HepG2 (cell line): ENCODE results near the gene IL18RAP. TPM values are rescaled to one million over a fixed set of nuclear protein-coding genes. Genes with fewer than 3 reads are reported as not detected.

Experiments used
- ATAC-seq: fragments of 200-7000 bp; cut with Tn5 transposase; 3 replicates; pipeline ENCODE4 v1.9.1; 2020; ENCODE audit warnings: mild to moderate bottlenecking, moderate library complexity
- BruUV-seq: library from RNA; stranded (reverse); fragments of 400-500 nt; replicated peaks from 2 replicates; lab custom pipeline; 2021; lab: Mats Ljungman, UMichigan
- CTCF ChIA-PET: fragments of 300-600 bp; formaldehyde crosslinking; extraction: SDS; loops from one replicate; lab custom pipeline; 2021; ENCODE audit warnings: low total read pairs, inconsistent platforms, low intra/inter-chr PET ratio; lab: Yijun Ruan, JAX
- POLR2A ChIA-PET: fragments of 350-600 bp; sonication (Branson Sonifier 250); formaldehyde crosslinking; loops from one replicate; lab custom pipeline; 2020; ENCODE audit warnings: antibody characterized with exemption, inconsistent platforms; lab: Yijun Ruan, JAX
- DNase-seq: peaks from one replicate; pipeline ENCODE4 v3.0.0-alpha.2; 2015; ENCODE audit warnings: low spot score
- FAIRE-seq: peaks from 3 replicates; lab custom pipeline; 2011; peaks lifted over from hg19 to GRCh38; lab: Jason Lieb, UNC
- H2AFZ ChIP-seq: one replicate; pipeline ENCODE4 v1.6.1; 2011; ENCODE audit warnings: low read length, inconsistent platforms
- H3K27ac ChIP-seq: fragments of 300-600 bp; 3 replicates; pipeline ENCODE4 v1.8.0; 2011; ENCODE audit warnings: mixed run types, mild to moderate bottlenecking, mixed read lengths, low read length, inconsistent platforms; ENCODE audit not compliant: insufficient read depth; ENCODE audit errors: extremely low read length
- H3K27me3 ChIP-seq, 2 experiments: fragments of 200-600 bp in 1 of 2; 2 replicates in 1 of 2; 3 replicates in 1 of 2; pipeline versions ENCODE4 v1.6.0 to v1.8.0; 2011; ENCODE audit warnings: low read length in 2 of 2, mild to moderate bottlenecking in 2 of 2, moderate library complexity in 2 of 2, inconsistent platforms in 1 of 2; ENCODE audit not compliant: insufficient read depth in 2 of 2, control insufficient read depth in 1 of 2
- H3K36me3 ChIP-seq, 2 experiments: fragments of 200-600 bp in 1 of 2; replicated peaks in 1 of 2; 2 replicates in 1 of 2; 3 replicates in 1 of 2; pipeline versions ENCODE4 v1.5.1 to v1.8.0; 2011; ENCODE audit warnings: low read length in 2 of 2, inconsistent platforms in 1 of 2; ENCODE audit not compliant: insufficient read depth in 2 of 2, control insufficient read depth in 1 of 2
- H3K4me1 ChIP-seq: 2 replicates; pipeline ENCODE4 v1.5.1; 2012; ENCODE audit warnings: low read length, inconsistent platforms; ENCODE audit not compliant: insufficient read depth
- H3K4me2 ChIP-seq: 2 replicates; pipeline ENCODE4 v1.6.0; 2011; ENCODE audit warnings: low read depth, low read length, inconsistent platforms
- H3K4me3 ChIP-seq, 3 experiments: fragments of 200-600 bp in 1 of 3; sonication (generic), shearing (Covaris generic) in 1 of 3; replicated peaks in 1 of 3; 2 replicates each; pipeline ENCODE4 v1.5.1; 2011 to 2016; ENCODE audit warnings: low read length in 3 of 3, inconsistent platforms in 2 of 3, low read depth in 2 of 3, mild to moderate bottlenecking in 2 of 3, control low read depth in 1 of 3, mixed read lengths in 1 of 3; ENCODE audit not compliant: insufficient read depth in 1 of 3
- H3K79me2 ChIP-seq: one replicate; pipeline ENCODE4 v1.6.1; 2011; ENCODE audit warnings: low read length, inconsistent platforms; ENCODE audit not compliant: insufficient read depth
- H3K9ac ChIP-seq: 2 replicates; pipeline ENCODE4 v1.6.0; 2011; ENCODE audit warnings: mild to moderate bottlenecking, low read depth, low read length, inconsistent platforms; ENCODE audit not compliant: insufficient read depth
- H3K9me3 ChIP-seq: 2 replicates; pipeline ENCODE4 v1.5.1; 2012; ENCODE audit warnings: mild to moderate bottlenecking, low read length
- H4K20me1 ChIP-seq: 2 replicates; pipeline ENCODE4 v1.6.0; 2011; ENCODE audit warnings: inconsistent platforms, mild to moderate bottlenecking, low read length, moderate library complexity; ENCODE audit not compliant: insufficient read depth
- ATF7-NPFF ChIP-seq: sonication (generic); formaldehyde crosslinking; IDR thresholded peaks from 2 replicates; pipeline ENCODE4 v1.8.1; 2023; ENCODE audit warnings: mild to moderate bottlenecking, low read depth, missing genetic modification reagents, moderate library complexity
- GABPA ChIP-seq, 2 experiments: IDR thresholded peaks; 2 replicates each; pipeline ENCODE4 v1.6.1; 2011 to 2016; ENCODE audit warnings: low read depth in 2 of 2, low read length in 1 of 2, missing biosample characterization in 1 of 2, missing genetic modification characterization in 1 of 2
- HDAC6 ChIP-seq: fragments of 200-600 bp; sonication (generic); IDR thresholded peaks from 2 replicates; pipeline ENCODE4 v1.7.0; 2017; ENCODE audit warnings: mild to moderate bottlenecking, antibody characterized with exemption, low read length, low read depth
- NFRKB ChIP-seq: fragments of 450-650 bp; IDR thresholded peaks from 2 replicates; pipeline ENCODE4 v1.6.1; 2017
- PCBP2 ChIP-seq: fragments of 200-400 bp; formaldehyde crosslinking; optimal IDR thresholded peaks from 2 replicates; pipeline ENCODE3; 2018; ENCODE audit warnings: low read length, low read depth; ENCODE audit not compliant: poor library complexity, severe bottlenecking
- TRIM24 ChIP-seq: sonication (generic); formaldehyde crosslinking; IDR thresholded peaks from 2 replicates; pipeline ENCODE4 v1.8.0; 2022; ENCODE audit warnings: mild to moderate bottlenecking, missing genetic modification reagents
- ZNF292 ChIP-seq: sonication (generic); formaldehyde crosslinking; IDR thresholded peaks from 2 replicates; pipeline ENCODE4 v1.8.1; 2022; ENCODE audit warnings: mild to moderate bottlenecking, low read depth, missing genetic modification reagents, borderline replicate concordance
- ZNF768 ChIP-seq: sonication (generic); formaldehyde crosslinking; IDR thresholded peaks from 2 replicates; pipeline ENCODE4 v1.4.0; 2020; ENCODE audit warnings: missing genetic modification reagents
- ZZZ3 ChIP-seq: sonication (generic); formaldehyde crosslinking; IDR thresholded peaks from 2 replicates; pipeline ENCODE4 v1.4.0; 2020; ENCODE audit warnings: missing genetic modification reagents, mild to moderate bottlenecking, borderline replicate concordance
- WGBS: methylation state at CpG from one replicate; pipeline ENCODE4 v1.1.6; 2017; ENCODE audit warnings: low lambda C conversion rate; 5-methylcytosine and 5-hydroxymethylcytosine counted together
- in situ Hi-C: cut with HindIII; loops from 2 replicates; pipeline ENCODE4 v1.10.0; 2017; ENCODE audit warnings: low pct_unique_long_range_greater_than_20kb; ENCODE audit not compliant: extremely low pct_ligation_motif_present
- intact Hi-C: fragments of 100-400 bp; cut with micrococcal nuclease; formaldehyde crosslinking; loops from one replicate; pipeline ENCODE4 v1.10.0; 2022; ENCODE audit not compliant: unreplicated experiment
- polyA plus RNA-seq, 8 experiments: library from polyadenylated mRNA; depleted of rRNA in 3 of 8; stranded (reverse) in 7 of 8; unstranded in 1 of 8; fragments of >200 nt; fragmentation: Illumina TruSeq in 4 of 8; extraction: Trizol in 4 of 8; gene quantifications; 2 replicates each; pipeline versions ENCODE4 v1.2.1 to v1.2.3, GENCODE V29; 2011 to 2016; ENCODE audit warnings: low read depth in 4 of 8, missing spikeins in 1 of 8, mixed read lengths in 1 of 8; ENCODE audit not compliant: insufficient read depth in 1 of 8
- total RNA-seq, 5 experiments: library from RNA; depleted of rRNA; stranded (reverse); fragments of >200 nt; fragmentation: Illumina TruSeq; extraction: Trizol; gene quantifications; 2 replicates each; pipeline ENCODE4 v1.2.3, GENCODE V29; 2016; ENCODE audit warnings: low read depth in 1 of 5
- TF ChIP-seq, protein P1 (sequence below): sonication (generic); formaldehyde crosslinking; IDR thresholded peaks from 2 replicates; pipeline ENCODE4 v1.4.0; 2020; ENCODE audit warnings: missing genetic modification reagents

Gene IL18RAP
- total and polyA plus RNA-seq, 2 of the 13 experiments (the other 11 are each of a cell fraction or from before 2014, with no cell fraction given): 0.05 TPM; not detected in 1

DNA sequence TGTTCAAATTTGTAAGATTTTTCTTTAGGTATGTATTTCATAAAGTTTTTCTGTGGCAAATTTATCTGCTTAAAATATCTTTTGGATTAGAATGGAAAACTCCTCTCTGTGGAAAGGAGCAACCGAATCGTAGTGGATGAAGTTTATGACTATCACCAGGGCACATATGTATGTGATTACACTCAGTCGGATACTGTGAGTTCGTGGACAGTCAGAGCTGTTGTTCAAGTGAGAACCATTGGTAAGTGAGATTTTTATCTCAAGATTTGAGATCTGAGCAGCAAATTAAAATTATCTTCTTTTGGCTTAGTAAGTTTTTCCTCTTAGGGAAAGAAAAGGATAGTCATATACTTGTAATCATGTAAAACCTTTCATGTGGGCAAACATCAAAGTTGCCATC lies 14.2 kb downstream of the IL18RAP start:
- intact Hi-C loops (no loop called here), in situ Hi-C loops (no loop called here)
- H2AFZ ChIP-seq: no peak overlapping the region
- H4K20me1 ChIP-seq: no peaks in the 10 kb centered on the region
- H3K27me3 ChIP-seq: peaks cover 0 to 10% of the 10 kb centered on the region in 2 experiments; a peak in 2 of 5 replicates
- no peak for FAIRE-seq
- no TSS peak for BruUV-seq
- no peaks in the 10 kb centered on the region for H3K36me3 ChIP-seq
- H3K4me1 ChIP-seq: no peaks in the 10 kb centered on the region
- H3K9me3 ChIP-seq: no peaks in the 10 kb centered on the region
- WGBS: 28% methylated on average over 4 of the region's 4 CpGs
- ATAC-seq: no peak
- ChIA-PET CTCF (no interaction called here), POLR2A (no interaction called here)
- H3K27ac ChIP-seq: no peak overlapping the region
- no peak for DNase-seq
- no peak overlapping the region for H3K9ac ChIP-seq
- no peaks in the 10 kb centered on the region for H3K79me2 ChIP-seq
- H3K4me2 ChIP-seq: no peak overlapping the region
- TF ChIP-seq ZNF768 (CRISPR knock-in tag): no peak
- no peak for TF ChIP-seq NFRKB
- TF ChIP-seq ZNF292 (CRISPR knock-in tag): no peak
- TF ChIP-seq PCBP2: no peak
- no peak for TF ChIP-seq GABPA (IDR thresholded peaks at IDR 0.05; ENCODE audit: low read depth, low read length)
- TF ChIP-seq GABPA (CRISPR knock-in tag; IDR thresholded peaks at IDR 0.05; ENCODE audit: low read depth): no peak
- TF ChIP-seq ZZZ3 (CRISPR knock-in tag): no peak
- TF ChIP-seq TRIM24 (CRISPR knock-in tag): no peak
- no peak for TF ChIP-seq ATF7-NPFF
- TF ChIP-seq HDAC6: no peak
- TF ChIP-seq, protein P1, sequence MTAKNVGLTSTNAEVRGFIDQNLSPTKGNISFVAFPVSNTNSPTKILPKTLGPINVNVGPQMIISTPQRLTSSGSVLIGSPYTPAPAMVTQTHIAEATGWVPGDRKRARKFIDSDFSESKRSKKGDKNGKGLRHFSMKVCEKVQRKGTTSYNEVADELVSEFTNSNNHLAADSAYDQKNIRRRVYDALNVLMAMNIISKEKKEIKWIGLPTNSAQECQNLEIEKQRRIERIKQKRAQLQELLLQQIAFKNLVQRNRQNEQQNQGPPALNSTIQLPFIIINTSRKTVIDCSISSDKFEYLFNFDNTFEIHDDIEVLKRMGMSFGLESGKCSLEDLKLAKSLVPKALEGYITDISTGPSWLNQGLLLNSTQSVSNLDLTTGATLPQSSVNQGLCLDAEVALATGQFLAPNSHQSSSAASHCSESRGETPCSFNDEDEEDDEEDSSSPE (CRISPR knock-in tag): no peak
- no peak overlapping the region for H3K4me3 ChIP-seq
